HepG2 (cell line): Measurements from ENCODE around the gene NSMCE4A. TPM values are rescaled to one million over a fixed set of nuclear protein-coding genes. Genes with fewer than 3 reads are reported as not detected.
A peak's percentile ranks its signal among the peaks of the same experiment; 100 is the strongest.

Source experiments
- CCDC6 ChIP-seq: sonication (generic); formaldehyde crosslinking; IDR thresholded peaks from 2 replicates; pipeline ENCODE4 v1.8.1; 2022; ENCODE audit warnings: mild to moderate bottlenecking, missing genetic modification reagents, moderate library complexity
- HDAC2 ChIP-seq: sonication (generic); formaldehyde crosslinking; IDR thresholded peaks from 2 replicates; pipeline ENCODE4 v1.4.0; 2020; ENCODE audit warnings: missing genetic modification reagents
- HIVEP1 ChIP-seq: sonication (generic); formaldehyde crosslinking; IDR thresholded peaks from 2 replicates; pipeline ENCODE4 v1.4.0; 2020; ENCODE audit warnings: mild to moderate bottlenecking, missing genetic modification reagents
- REPIN1 ChIP-seq: sonication (generic); formaldehyde crosslinking; IDR thresholded peaks from 2 replicates; pipeline ENCODE4 v1.8.0; 2022; ENCODE audit warnings: missing genetic modification reagents, low read depth, mild to moderate bottlenecking, borderline replicate concordance
- RXRB ChIP-seq: IDR thresholded peaks from 2 replicates; pipeline ENCODE4 v1.6.1; 2016; ENCODE audit warnings: borderline replicate concordance, missing genetic modification reagents, missing compliant biosample characterization
- SMAD1 ChIP-seq: sonication (generic); formaldehyde crosslinking; IDR thresholded peaks from 2 replicates; pipeline ENCODE4 v1.4.0; 2020; ENCODE audit warnings: missing genetic modification reagents, low read depth, mild to moderate bottlenecking, borderline replicate concordance
- TEAD3 ChIP-seq: optimal IDR thresholded peaks from 2 replicates; pipeline ENCODE3; 2016; ENCODE audit warnings: borderline replicate concordance
- ZNF205 ChIP-seq: IDR thresholded peaks from 2 replicates; pipeline ENCODE4 v1.6.1; 2018; ENCODE audit warnings: missing biosample characterization, missing genetic modification reagents
- ZNF251 ChIP-seq: sonication (generic); formaldehyde crosslinking; IDR thresholded peaks from 2 replicates; pipeline ENCODE4 v1.9.0; 2021; ENCODE audit warnings: mild to moderate bottlenecking, missing genetic modification reagents
- ZNF331 ChIP-seq: sonication (generic); formaldehyde crosslinking; IDR thresholded peaks from 2 replicates; pipeline ENCODE4 v1.4.0; 2020; ENCODE audit warnings: missing genetic modification reagents
- ZNF570 ChIP-seq: sonication (generic); formaldehyde crosslinking; IDR thresholded peaks from 2 replicates; pipeline ENCODE4 v1.4.0; 2020; ENCODE audit warnings: mild to moderate bottlenecking, missing genetic modification reagents, borderline replicate concordance
- ZNF674 ChIP-seq: sonication (generic); formaldehyde crosslinking; IDR thresholded peaks from 2 replicates; pipeline ENCODE4 v1.5.0; 2020; ENCODE audit warnings: low read depth, mild to moderate bottlenecking, missing genetic modification reagents
- ZNF678 ChIP-seq: sonication (generic); formaldehyde crosslinking; IDR thresholded peaks from 2 replicates; pipeline ENCODE4 v1.4.0; 2020; ENCODE audit warnings: mild to moderate bottlenecking, missing genetic modification reagents
- polyA plus RNA-seq, 8 experiments: library from polyadenylated mRNA; depleted of rRNA in 3 of 8; stranded (reverse) in 7 of 8; unstranded in 1 of 8; fragments of >200 nt; fragmentation: Illumina TruSeq in 4 of 8; extraction: Trizol in 4 of 8; gene quantifications; 2 replicates each; pipeline versions ENCODE4 v1.2.1 to v1.2.3, GENCODE V29; 2011 to 2016; ENCODE audit warnings: low read depth in 4 of 8, missing spikeins in 1 of 8, mixed read lengths in 1 of 8; ENCODE audit not compliant: insufficient read depth in 1 of 8
- total RNA-seq, 5 experiments: library from RNA; depleted of rRNA; stranded (reverse); fragments of >200 nt; fragmentation: Illumina TruSeq; extraction: Trizol; gene quantifications; 2 replicates each; pipeline ENCODE4 v1.2.3, GENCODE V29; 2016; ENCODE audit warnings: low read depth in 1 of 5
- TF ChIP-seq, protein P1 (sequence below): sonication (generic); formaldehyde crosslinking; IDR thresholded peaks from 2 replicates; pipeline ENCODE4 v1.9.0; 2021; ENCODE audit warnings: missing genetic modification reagents, borderline replicate concordance
- TF ChIP-seq, protein P2 (sequence below): sonication (generic); formaldehyde crosslinking; IDR thresholded peaks from 2 replicates; pipeline ENCODE4 v1.4.0; 2020; ENCODE audit warnings: missing genetic modification reagents, borderline replicate concordance
- TF ChIP-seq, protein P3 (sequence below): sonication (generic); formaldehyde crosslinking; IDR thresholded peaks from 2 replicates; pipeline ENCODE4 v1.4.0; 2020; ENCODE audit warnings: missing genetic modification reagents, borderline replicate concordance
- TF ChIP-seq, protein P4 (sequence below): sonication (generic); formaldehyde crosslinking; IDR thresholded peaks from 2 replicates; pipeline ENCODE4 v1.4.0; 2020; ENCODE audit warnings: mild to moderate bottlenecking, missing genetic modification reagents
- TF ChIP-seq, protein P5 (sequence below): sonication (generic); formaldehyde crosslinking; IDR thresholded peaks from 2 replicates; pipeline ENCODE4 v1.4.0; 2020; ENCODE audit warnings: missing genetic modification reagents

Gene NSMCE4A
- total and polyA plus RNA-seq, 2 of the 13 experiments (the other 11 are each of a cell fraction or from before 2014, with no cell fraction given), result 61.1 to 91.6 TPM

DNA sequence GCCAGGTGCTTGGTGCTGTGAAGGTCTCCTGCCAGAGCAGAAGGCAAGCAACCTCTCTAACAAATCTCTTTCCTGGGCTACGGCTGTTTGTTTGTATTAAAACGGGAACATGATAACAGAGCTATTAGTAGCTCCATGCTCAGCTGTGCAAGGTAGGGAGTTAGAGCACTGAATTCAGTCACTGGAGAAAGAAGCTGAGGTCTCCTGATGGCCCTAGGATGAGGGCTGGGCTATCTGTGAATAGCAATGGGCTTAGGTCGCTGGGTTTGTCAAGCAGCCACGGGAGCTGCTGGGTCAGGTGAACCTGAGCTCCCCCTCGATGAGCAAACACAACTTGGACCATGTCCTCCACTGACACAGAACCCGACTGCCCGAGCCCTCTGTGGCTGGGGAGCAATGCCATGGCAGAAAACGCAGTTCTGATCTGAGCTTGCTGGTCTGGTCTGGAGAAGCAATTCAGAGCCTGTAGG is 38.3 kb upstream of the NSMCE4A start (continued):
- TF ChIP-seq ZNF674 (CRISPR knock-in tag), result no peak
- TF ChIP-seq, protein P1, sequence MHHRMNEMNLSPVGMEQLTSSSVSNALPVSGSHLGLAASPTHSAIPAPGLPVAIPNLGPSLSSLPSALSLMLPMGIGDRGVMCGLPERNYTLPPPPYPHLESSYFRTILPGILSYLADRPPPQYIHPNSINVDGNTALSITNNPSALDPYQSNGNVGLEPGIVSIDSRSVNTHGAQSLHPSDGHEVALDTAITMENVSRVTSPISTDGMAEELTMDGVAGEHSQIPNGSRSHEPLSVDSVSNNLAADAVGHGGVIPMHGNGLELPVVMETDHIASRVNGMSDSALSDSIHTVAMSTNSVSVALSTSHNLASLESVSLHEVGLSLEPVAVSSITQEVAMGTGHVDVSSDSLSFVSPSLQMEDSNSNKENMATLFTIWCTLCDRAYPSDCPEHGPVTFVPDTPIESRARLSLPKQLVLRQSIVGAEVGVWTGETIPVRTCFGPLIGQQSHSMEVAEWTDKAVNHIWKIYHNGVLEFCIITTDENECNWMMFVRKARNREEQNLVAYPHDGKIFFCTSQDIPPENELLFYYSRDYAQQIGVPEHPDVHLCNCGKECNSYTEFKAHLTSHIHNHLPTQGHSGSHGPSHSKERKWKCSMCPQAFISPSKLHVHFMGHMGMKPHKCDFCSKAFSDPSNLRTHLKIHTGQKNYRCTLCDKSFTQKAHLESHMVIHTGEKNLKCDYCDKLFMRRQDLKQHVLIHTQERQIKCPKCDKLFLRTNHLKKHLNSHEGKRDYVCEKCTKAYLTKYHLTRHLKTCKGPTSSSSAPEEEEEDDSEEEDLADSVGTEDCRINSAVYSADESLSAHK, result no peak
- no peak for TF ChIP-seq ZNF570 (CRISPR knock-in tag)
- TF ChIP-seq SMAD1 (CRISPR knock-in tag), result 0 out of 2 replicates have a peak, but pooled peaks have one; percentile 27
- TF ChIP-seq ZNF678 (CRISPR knock-in tag), result no peak
- TF ChIP-seq REPIN1 (CRISPR knock-in tag), result 0 out of 2 replicates have a peak, but pooled peaks have one; percentile 40
- TF ChIP-seq, protein P2, sequence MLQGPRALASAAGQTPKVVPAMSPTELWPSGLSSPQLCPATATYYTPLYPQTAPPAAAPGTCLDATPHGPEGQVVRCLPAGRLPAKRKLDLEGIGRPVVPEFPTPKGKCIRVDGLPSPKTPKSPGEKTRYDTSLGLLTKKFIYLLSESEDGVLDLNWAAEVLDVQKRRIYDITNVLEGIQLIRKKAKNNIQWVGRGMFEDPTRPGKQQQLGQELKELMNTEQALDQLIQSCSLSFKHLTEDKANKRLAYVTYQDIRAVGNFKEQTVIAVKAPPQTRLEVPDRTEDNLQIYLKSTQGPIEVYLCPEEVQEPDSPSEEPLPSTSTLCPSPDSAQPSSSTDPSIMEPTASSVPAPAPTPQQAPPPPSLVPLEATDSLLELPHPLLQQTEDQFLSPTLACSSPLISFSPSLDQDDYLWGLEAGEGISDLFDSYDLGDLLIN (CRISPR knock-in tag), result no peak
- peak; percentile 18; the same call in 1 of the 2 replicates for TF ChIP-seq RXRB (CRISPR knock-in tag)
- TF ChIP-seq HDAC2, result peak; percentile 53; the same call in 1 of the 2 replicates
- no peak for TF ChIP-seq HIVEP1 (CRISPR knock-in tag)
- TF ChIP-seq CCDC6 (CRISPR knock-in tag), result no peak
- TF ChIP-seq, protein P3, sequence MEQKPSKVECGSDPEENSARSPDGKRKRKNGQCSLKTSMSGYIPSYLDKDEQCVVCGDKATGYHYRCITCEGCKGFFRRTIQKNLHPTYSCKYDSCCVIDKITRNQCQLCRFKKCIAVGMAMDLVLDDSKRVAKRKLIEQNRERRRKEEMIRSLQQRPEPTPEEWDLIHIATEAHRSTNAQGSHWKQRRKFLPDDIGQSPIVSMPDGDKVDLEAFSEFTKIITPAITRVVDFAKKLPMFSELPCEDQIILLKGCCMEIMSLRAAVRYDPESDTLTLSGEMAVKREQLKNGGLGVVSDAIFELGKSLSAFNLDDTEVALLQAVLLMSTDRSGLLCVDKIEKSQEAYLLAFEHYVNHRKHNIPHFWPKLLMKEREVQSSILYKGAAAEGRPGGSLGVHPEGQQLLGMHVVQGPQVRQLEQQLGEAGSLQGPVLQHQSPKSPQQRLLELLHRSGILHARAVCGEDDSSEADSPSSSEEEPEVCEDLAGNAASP, result peak; percentile 34; the same call in 1 of the 2 replicates
- TF ChIP-seq, protein P4, sequence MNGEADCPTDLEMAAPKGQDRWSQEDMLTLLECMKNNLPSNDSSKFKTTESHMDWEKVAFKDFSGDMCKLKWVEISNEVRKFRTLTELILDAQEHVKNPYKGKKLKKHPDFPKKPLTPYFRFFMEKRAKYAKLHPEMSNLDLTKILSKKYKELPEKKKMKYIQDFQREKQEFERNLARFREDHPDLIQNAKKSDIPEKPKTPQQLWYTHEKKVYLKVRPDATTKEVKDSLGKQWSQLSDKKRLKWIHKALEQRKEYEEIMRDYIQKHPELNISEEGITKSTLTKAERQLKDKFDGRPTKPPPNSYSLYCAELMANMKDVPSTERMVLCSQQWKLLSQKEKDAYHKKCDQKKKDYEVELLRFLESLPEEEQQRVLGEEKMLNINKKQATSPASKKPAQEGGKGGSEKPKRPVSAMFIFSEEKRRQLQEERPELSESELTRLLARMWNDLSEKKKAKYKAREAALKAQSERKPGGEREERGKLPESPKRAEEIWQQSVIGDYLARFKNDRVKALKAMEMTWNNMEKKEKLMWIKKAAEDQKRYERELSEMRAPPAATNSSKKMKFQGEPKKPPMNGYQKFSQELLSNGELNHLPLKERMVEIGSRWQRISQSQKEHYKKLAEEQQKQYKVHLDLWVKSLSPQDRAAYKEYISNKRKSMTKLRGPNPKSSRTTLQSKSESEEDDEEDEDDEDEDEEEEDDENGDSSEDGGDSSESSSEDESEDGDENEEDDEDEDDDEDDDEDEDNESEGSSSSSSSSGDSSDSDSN (CRISPR knock-in tag), result peak; percentile 58
- peak; percentile 8 for TF ChIP-seq TEAD3
- TF ChIP-seq ZNF331, result 0 out of 2 replicates have a peak, but pooled peaks have one; percentile 36
- TF ChIP-seq, protein P5, sequence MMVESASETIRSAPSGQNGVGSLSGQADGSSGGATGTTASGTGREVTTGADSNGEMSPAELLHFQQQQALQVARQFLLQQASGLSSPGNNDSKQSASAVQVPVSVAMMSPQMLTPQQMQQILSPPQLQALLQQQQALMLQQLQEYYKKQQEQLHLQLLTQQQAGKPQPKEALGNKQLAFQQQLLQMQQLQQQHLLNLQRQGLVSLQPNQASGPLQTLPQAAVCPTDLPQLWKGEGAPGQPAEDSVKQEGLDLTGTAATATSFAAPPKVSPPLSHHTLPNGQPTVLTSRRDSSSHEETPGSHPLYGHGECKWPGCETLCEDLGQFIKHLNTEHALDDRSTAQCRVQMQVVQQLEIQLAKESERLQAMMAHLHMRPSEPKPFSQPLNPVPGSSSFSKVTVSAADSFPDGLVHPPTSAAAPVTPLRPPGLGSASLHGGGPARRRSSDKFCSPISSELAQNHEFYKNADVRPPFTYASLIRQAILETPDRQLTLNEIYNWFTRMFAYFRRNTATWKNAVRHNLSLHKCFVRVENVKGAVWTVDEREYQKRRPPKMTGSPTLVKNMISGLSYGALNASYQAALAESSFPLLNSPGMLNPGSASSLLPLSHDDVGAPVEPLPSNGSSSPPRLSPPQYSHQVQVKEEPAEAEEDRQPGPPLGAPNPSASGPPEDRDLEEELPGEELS, result peak; percentile 33
- no peak for TF ChIP-seq ZNF251 (CRISPR knock-in tag)
- peak; percentile 33; the same call in 1 of the 2 replicates for TF ChIP-seq ZNF205 (CRISPR knock-in tag)
